ENCODE measurements around the gene GATD1. TPM values are rescaled to one million over a fixed set of nuclear protein-coding genes. Genes with fewer than 3 reads are reported as not detected.

The GATD1 gene
- total RNA-seq, 4 donors from 2014 or later = 28.9 to 33.8 (median 31.2) TPM

DNA sequence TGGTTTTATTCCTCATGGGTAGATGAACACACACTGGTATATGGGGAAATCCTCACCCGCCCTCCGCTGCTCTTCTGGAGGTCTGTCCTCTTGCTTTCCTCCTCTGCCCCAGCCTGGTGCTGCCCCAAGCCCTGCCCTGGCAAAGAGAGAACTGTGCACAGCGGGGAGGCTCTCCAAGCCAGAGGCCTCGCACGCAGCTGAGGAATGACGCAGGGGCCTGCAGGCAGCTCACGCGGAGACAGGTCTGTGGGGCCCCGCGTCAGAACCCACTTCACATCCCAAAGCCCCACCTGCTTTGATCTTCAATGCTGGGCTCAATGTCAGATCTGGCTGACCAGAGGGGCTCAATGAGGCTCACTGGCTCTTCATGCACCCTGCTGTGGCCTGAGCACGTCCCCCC, 10.0 kb downstream of the GATD1 start:
- H3K9me3 ChIP-seq = no peaks in the 10 kb centered on the region
- H3K4me3 ChIP-seq = no peak overlapping the region
- peaks cover 0 to 6% (median 0%) of the 10 kb centered on the region in 3 donors for H3K4me1 ChIP-seq
- 80 to 87% methylated on average over 1 to 3 of the region's 11 CpGs for WGBS, 2 donors (ENCODE audit: low coverage in 1 of 2)
- no peaks in the 10 kb centered on the region for H3K27me3 ChIP-seq
- H3K27ac ChIP-seq = no peak overlapping the region
- ATAC-seq = no peak
- H3K36me3 ChIP-seq = peaks cover 0 to 98% of the 10 kb centered on the region in 2 donors
- no peak for TF ChIP-seq POLR2AphosphoS5 (IDR thresholded peaks at IDR 0.05)

DNA sequence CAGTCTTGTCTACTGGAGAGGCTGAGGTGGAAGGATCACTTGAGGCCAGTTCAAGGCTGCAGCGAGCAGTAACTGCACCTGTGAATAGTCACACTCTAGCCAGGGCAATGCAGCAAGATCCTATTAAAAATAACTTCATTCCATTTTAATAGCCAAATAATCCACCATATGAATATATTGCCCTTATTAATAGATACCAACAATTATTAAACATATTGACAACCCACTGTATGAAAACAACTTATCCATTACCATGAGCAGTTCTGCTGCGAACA, 10.4 kb downstream of the GATD1 start:
- no peak for ATAC-seq
- Histone ChIP-seq H3K4me1 (peaks cover 0 to 2% (median 0%) of the 10 kb centered on the region in 3 donors), H3K27ac (no peak overlapping the region), H3K9me3 (no peaks in the 10 kb centered on the region), H3K27me3 (no peaks in the 10 kb centered on the region), H3K4me3 (no peak overlapping the region), H3K36me3 (peaks cover 0 to 98% of the 10 kb centered on the region in 2 donors)
- WGBS, 2 donors (ENCODE audit: low coverage in 1 of 2) = 92 to 100% methylated on average over 1 to 2 of the region's 2 CpGs
- TF ChIP-seq CTCF (IDR thresholded peaks at IDR 0.05) = no peak
- TF ChIP-seq POLR2AphosphoS5 (IDR thresholded peaks at IDR 0.05) = no peak

DNA sequence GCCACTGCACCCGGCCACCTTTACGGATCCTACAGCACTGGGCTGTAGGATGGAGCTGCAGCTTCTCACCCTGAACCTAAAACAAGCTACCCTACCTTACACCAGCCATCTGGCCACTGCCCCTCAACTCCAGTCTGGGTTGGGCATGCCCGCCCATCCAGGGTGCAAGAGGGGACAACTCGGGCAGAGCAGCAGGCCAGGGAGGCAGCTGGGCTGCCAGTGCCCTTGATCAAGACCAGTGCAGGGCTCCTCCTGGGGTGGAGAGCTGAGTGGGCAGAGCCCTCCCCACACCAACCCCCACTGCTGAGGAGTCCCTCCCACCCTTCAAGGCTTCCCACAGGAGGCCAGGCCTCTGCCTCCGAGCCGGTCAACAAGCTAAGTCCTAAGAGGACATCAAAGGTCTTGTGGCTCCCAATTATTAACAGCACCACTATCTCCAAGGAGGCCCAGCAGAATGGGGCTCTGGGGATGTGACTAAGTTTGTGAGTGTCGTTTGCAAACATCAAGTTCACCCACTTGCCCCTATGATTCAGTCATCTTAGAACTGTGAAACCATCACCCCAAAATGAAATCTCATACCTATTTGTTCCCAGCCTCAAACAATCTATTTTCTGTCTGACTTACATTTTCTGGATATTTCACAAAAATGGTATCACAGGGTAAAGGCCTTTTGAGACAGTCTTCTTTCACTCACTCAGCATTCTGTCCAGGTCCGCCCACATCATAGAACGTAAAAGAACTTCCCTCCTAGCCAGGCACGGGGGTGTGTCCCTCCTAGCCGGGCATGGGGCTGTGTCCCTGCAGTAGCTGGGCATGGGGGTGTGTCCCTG, 11.0 kb downstream of the GATD1 start:
- no peaks in the 10 kb centered on the region for H3K9me3 ChIP-seq
- H3K4me3 ChIP-seq = no peak overlapping the region
- 52 to 82% methylated on average over 2 to 4 of the region's 11 CpGs for WGBS, 2 donors (ENCODE audit: low coverage in 1 of 2)
- H3K27ac ChIP-seq = no peak overlapping the region
- no peak for TF ChIP-seq EP300 (IDR thresholded peaks at IDR 0.05)
- no peak for TF ChIP-seq POLR2AphosphoS5 (IDR thresholded peaks at IDR 0.05)
- no peak for TF ChIP-seq POLR2A (IDR thresholded peaks at IDR 0.05)
- TF ChIP-seq CTCF (IDR thresholded peaks at IDR 0.05) = no peak
- peaks cover 0 to 98% of the 10 kb centered on the region in 2 donors for H3K36me3 ChIP-seq
- H3K4me1 ChIP-seq = no peaks in the 10 kb centered on the region
- no peaks in the 10 kb centered on the region for H3K27me3 ChIP-seq
- ATAC-seq = no peak

DNA sequence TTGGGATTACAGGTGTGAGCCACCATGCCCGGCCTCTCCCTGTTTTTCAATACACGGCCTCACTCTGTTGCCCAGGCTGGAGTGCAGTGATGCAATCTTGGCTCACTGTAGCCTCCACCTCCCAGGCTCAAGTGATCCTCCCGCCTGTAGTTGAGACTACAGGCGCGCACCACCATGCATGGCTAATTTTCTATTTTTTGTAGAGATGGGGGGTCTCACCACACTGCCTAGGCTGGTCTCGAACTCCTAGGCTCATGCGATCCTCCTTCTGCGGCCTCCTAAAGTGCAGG, 11.5 kb downstream of the GATD1 start:
- Histone ChIP-seq H3K4me3 (no peak overlapping the region), H3K27me3 (no peaks in the 10 kb centered on the region), H3K36me3 (peaks cover 0 to 98% of the 10 kb centered on the region in 2 donors), H3K9me3 (no peaks in the 10 kb centered on the region), H3K4me1 (no peaks in the 10 kb centered on the region), H3K27ac (peak overlapping the region in 1 of 4 donors; percentile 27)
- TF ChIP-seq EP300 (IDR thresholded peaks at IDR 0.05) (no peak), CTCF (IDR thresholded peaks at IDR 0.05) (no peak), POLR2A (IDR thresholded peaks at IDR 0.05) (no peak), POLR2AphosphoS5 (IDR thresholded peaks at IDR 0.05) (no peak)
- no peak for ATAC-seq
- WGBS, 2 donors (ENCODE audit: low coverage in 1 of 2) = 96 to 100% methylated on average over 3 to 7 of the region's 8 CpGs

- 61 to 87% methylated on average over 9 to 13 of the region's 19 CpGs for WGBS, 2 donors (ENCODE audit: low coverage in 1 of 2)
- H3K27me3 ChIP-seq = no peaks in the 10 kb centered on the region
- ATAC-seq = peak; percentile 34
- H3K27ac ChIP-seq = peak overlapping the region in 1 of 4 donors; percentile 27
- TF ChIP-seq POLR2AphosphoS5 (IDR thresholded peaks at IDR 0.05) (no peak), CTCF (IDR thresholded peaks at IDR 0.05) (peak in 3 of 4 experiments; percentile 52 to 73 (median 62)), EP300 (IDR thresholded peaks at IDR 0.05) (no peak)
- H3K36me3 ChIP-seq = peaks cover 0 to 98% of the 10 kb centered on the region in 2 donors
- no peaks in the 10 kb centered on the region for H3K4me1 ChIP-seq
- H3K4me3 ChIP-seq = no peak overlapping the region
- no peaks in the 10 kb centered on the region for H3K9me3 ChIP-seq
Observed at GRCh38 chr11:765025-765801, 12.1 kb downstream of the GATD1 start.
